Lower leg skin (tissue), 3 donors: ENCODE data around the gene DTD1.

Source experiments
- CTCF ChIP-seq, 3 donors: fragments of 450-650 bp; IDR thresholded peaks; one replicate each; pipeline ENCODE4 v1.5.1; 2016; ENCODE audit warnings: antibody characterized with exemption in 3 of 3, mild to moderate bottlenecking in 3 of 3, moderate library complexity in 2 of 3
- POLR2A ChIP-seq, 2 donors: fragments of 450-650 bp; IDR thresholded peaks; one replicate each; pipeline ENCODE4 v1.6.1; 2016 to 2017; ENCODE audit warnings: antibody characterized with exemption in 2 of 2, mild to moderate bottlenecking in 1 of 2, moderate library complexity in 1 of 2

- TF ChIP-seq POLR2A (IDR thresholded peaks at IDR 0.05) (no peak), CTCF (IDR thresholded peaks at IDR 0.05) (no peak)
These were observed 34.1 kb upstream of the DTD1 start for GRCh38 chr20:18553746-18554145.
